Neural cell (in vitro differentiated cells): ENCODE results near the gene GRID1. TPM values are rescaled to one million over a fixed set of nuclear protein-coding genes. Genes with fewer than 3 reads are reported as not detected.

Experiments
- H2AFZ ChIP-seq: fragments of 200-600, 300-800 bp; sonication (generic), shearing (Covaris generic); 2 replicates; pipeline ENCODE4 v1.6.0; 2014; ENCODE audit warnings: low read depth, mild to moderate bottlenecking, antibody characterized with exemption, low read length, moderate library complexity
- H3F3A ChIP-seq: fragments of 200-600 bp; shearing (Covaris generic); 2 replicates; pipeline ENCODE4 v1.6.1; 2016; ENCODE audit warnings: mild to moderate bottlenecking, moderate library complexity, mixed read lengths, antibody characterized with exemption, low read length; ENCODE audit not compliant: insufficient read depth, poor library complexity, severe bottlenecking
- H3K27ac ChIP-seq: fragments of 200-600, 300-800 bp; sonication (generic), shearing (Covaris generic); 2 replicates; pipeline ENCODE4 v1.5.1; 2014; ENCODE audit warnings: mild to moderate bottlenecking, low read length, moderate library complexity
- H3K27me3 ChIP-seq: fragments of 300-800, 200-600 bp; sonication (generic), shearing (Covaris generic); 2 replicates; pipeline ENCODE4 v1.6.0; 2014; ENCODE audit warnings: mild to moderate bottlenecking, low read depth, low read length, moderate library complexity; ENCODE audit not compliant: insufficient read depth
- H3K36me3 ChIP-seq: fragments of 300-800, 200-600 bp; sonication (generic), shearing (Covaris generic); 2 replicates; pipeline ENCODE4 v1.5.1; 2014; ENCODE audit warnings: mild to moderate bottlenecking, antibody characterized with exemption, low read length, moderate library complexity; ENCODE audit not compliant: insufficient read depth
- H3K4me2 ChIP-seq: fragments of 300-800, 200-600 bp; sonication (generic), shearing (Covaris generic); 2 replicates; pipeline ENCODE4 v1.6.0; 2014; ENCODE audit warnings: mild to moderate bottlenecking, low read length
- H3K4me3 ChIP-seq: fragments of 300-800, 200-600 bp; sonication (generic), shearing (Covaris generic); 2 replicates; pipeline ENCODE4 v1.5.1; 2014; ENCODE audit warnings: mild to moderate bottlenecking, low read length, moderate library complexity
- H3K79me2 ChIP-seq: fragments of 200-600 bp; shearing (Covaris generic); replicated peaks from 2 replicates; pipeline ENCODE4 v1.6.0; 2014; ENCODE audit warnings: mild to moderate bottlenecking, low read length, moderate library complexity; ENCODE audit not compliant: insufficient read depth
- H3K9ac ChIP-seq: fragments of 300-800, 200-600 bp; sonication (generic), shearing (Covaris generic); 2 replicates; pipeline ENCODE4 v1.6.1; 2016; ENCODE audit warnings: mild to moderate bottlenecking, low read length, mixed read lengths
- H3K9me2 ChIP-seq: fragments of 200-600 bp; shearing (Covaris generic); 2 replicates; pipeline ENCODE4 v1.6.1; 2016; ENCODE audit warnings: mild to moderate bottlenecking, low read length, mixed read lengths; ENCODE audit not compliant: insufficient read depth
- H3K9me3 ChIP-seq: fragments of 200-600, 300-800 bp; sonication (generic), shearing (Covaris generic); 2 replicates; pipeline ENCODE4 v1.6.1; 2016; ENCODE audit warnings: mild to moderate bottlenecking, mixed run types, low read length, moderate library complexity, mixed read lengths
- H4K20me1 ChIP-seq: fragments of 200-600 bp; shearing (Covaris generic); 2 replicates; pipeline ENCODE4 v1.6.1; 2016; ENCODE audit warnings: mild to moderate bottlenecking, mixed run types; ENCODE audit not compliant: insufficient read depth
- EP300 ChIP-seq: fragments of 450-650 bp; conservative IDR thresholded peaks from 2 replicates; pipeline ENCODE4 v1.6.1; 2014; ENCODE audit warnings: antibody characterized with exemption, mild to moderate bottlenecking, moderate library complexity; ENCODE audit not compliant: poor library complexity, severe bottlenecking
- EZH2 ChIP-seq: fragments of 200-600, 300-800 bp; shearing (Covaris generic), sonication (generic); IDR thresholded peaks from 2 replicates; pipeline ENCODE4 v1.6.1; 2014; ENCODE audit warnings: antibody characterized with exemption, low read length, borderline replicate concordance, mild to moderate bottlenecking; ENCODE audit not compliant: insufficient read depth, poor library complexity, severe bottlenecking
- MXI1 ChIP-seq: fragments of 450-650 bp; conservative IDR thresholded peaks from 2 replicates; pipeline ENCODE4 v1.6.1; 2014; ENCODE audit warnings: antibody characterized with exemption, mild to moderate bottlenecking; ENCODE audit not compliant: poor library complexity, severe bottlenecking
- POLR2AphosphoS5 ChIP-seq: IDR thresholded peaks from 2 replicates; pipeline ENCODE4 v1.6.1; 2012
- RAD21 ChIP-seq: fragments of 450-650 bp; conservative IDR thresholded peaks from 2 replicates; pipeline ENCODE4 v1.6.1; 2014; ENCODE audit warnings: antibody characterized with exemption, mild to moderate bottlenecking, moderate library complexity
- SMC3 ChIP-seq: fragments of 450-650 bp; conservative IDR thresholded peaks from 2 replicates; pipeline ENCODE4 v1.6.1; 2014; ENCODE audit warnings: antibody characterized with exemption, mild to moderate bottlenecking, moderate library complexity; ENCODE audit not compliant: poor library complexity
- TAF1 ChIP-seq: IDR thresholded peaks from 2 replicates; pipeline ENCODE4 v1.6.1; 2012; ENCODE audit warnings: low read depth
- polyA plus RNA-seq: library from polyadenylated mRNA; depleted of rRNA; stranded (reverse); fragments of >200 nt; gene quantifications from 2 replicates; pipeline ENCODE4 v1.2.3, GENCODE V29; 2014
- TF ChIP-seq, protein P1 (sequence below): fragments of 450-650 bp; IDR thresholded peaks from 2 replicates; pipeline ENCODE4 v1.5.1; 2014; ENCODE audit warnings: antibody characterized with exemption, mild to moderate bottlenecking, moderate library complexity; ENCODE audit not compliant: poor library complexity, severe bottlenecking
- TF ChIP-seq, protein P2 (sequence below): IDR thresholded peaks from 2 replicates; pipeline ENCODE4 v1.6.1; 2012; ENCODE audit warnings: borderline replicate concordance

GRID1 gene
- polyA plus RNA-seq, 1 donor from 2014 or later: 7.3 TPM

DNA sequence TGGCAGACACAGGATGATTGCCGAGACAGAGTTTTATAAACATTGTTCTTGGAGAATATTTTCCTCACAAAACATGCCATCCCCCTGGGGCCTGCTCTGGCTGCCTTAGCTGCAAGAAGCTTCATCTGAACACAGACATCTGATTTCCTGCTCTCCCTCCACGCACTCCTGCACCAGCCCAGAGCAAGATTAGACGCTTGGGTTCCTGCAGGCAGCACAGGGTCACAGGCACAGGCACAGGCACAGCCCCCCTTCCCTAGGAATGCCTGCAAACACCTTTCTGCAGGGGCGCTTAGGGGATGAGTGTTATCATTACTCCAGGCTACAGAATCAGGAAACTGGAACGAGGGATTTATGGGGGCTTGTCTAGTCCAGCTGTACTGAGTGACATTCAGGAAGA is 450.3 kb downstream of the GRID1 start:
- Histone ChIP-seq H3K4me3 (no peak overlapping the region), H3K4me2 (no peak overlapping the region), H3K9me2 (no peaks in the 10 kb centered on the region), H3K9ac (no peak overlapping the region), H3K79me2 (no peaks in the 10 kb centered on the region), H3F3A (no peaks in the 10 kb centered on the region), H4K20me1 (no peaks in the 10 kb centered on the region), H3K36me3 (no peaks in the 10 kb centered on the region), H2AFZ (no peak overlapping the region), H3K27me3 (no peaks in the 10 kb centered on the region), H3K27ac (no peak overlapping the region), H3K9me3 (no peaks in the 10 kb centered on the region)
- TF ChIP-seq SMC3 (no peak), TAF1 (no peak), MXI1 (no peak), EP300 (no peak), RAD21 (no peak), POLR2AphosphoS5 (no peak), EZH2 (no peak)
- TF ChIP-seq, protein P1, sequence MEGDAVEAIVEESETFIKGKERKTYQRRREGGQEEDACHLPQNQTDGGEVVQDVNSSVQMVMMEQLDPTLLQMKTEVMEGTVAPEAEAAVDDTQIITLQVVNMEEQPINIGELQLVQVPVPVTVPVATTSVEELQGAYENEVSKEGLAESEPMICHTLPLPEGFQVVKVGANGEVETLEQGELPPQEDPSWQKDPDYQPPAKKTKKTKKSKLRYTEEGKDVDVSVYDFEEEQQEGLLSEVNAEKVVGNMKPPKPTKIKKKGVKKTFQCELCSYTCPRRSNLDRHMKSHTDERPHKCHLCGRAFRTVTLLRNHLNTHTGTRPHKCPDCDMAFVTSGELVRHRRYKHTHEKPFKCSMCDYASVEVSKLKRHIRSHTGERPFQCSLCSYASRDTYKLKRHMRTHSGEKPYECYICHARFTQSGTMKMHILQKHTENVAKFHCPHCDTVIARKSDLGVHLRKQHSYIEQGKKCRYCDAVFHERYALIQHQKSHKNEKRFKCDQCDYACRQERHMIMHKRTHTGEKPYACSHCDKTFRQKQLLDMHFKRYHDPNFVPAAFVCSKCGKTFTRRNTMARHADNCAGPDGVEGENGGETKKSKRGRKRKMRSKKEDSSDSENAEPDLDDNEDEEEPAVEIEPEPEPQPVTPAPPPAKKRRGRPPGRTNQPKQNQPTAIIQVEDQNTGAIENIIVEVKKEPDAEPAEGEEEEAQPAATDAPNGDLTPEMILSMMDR: no peak
- TF ChIP-seq, protein P2, sequence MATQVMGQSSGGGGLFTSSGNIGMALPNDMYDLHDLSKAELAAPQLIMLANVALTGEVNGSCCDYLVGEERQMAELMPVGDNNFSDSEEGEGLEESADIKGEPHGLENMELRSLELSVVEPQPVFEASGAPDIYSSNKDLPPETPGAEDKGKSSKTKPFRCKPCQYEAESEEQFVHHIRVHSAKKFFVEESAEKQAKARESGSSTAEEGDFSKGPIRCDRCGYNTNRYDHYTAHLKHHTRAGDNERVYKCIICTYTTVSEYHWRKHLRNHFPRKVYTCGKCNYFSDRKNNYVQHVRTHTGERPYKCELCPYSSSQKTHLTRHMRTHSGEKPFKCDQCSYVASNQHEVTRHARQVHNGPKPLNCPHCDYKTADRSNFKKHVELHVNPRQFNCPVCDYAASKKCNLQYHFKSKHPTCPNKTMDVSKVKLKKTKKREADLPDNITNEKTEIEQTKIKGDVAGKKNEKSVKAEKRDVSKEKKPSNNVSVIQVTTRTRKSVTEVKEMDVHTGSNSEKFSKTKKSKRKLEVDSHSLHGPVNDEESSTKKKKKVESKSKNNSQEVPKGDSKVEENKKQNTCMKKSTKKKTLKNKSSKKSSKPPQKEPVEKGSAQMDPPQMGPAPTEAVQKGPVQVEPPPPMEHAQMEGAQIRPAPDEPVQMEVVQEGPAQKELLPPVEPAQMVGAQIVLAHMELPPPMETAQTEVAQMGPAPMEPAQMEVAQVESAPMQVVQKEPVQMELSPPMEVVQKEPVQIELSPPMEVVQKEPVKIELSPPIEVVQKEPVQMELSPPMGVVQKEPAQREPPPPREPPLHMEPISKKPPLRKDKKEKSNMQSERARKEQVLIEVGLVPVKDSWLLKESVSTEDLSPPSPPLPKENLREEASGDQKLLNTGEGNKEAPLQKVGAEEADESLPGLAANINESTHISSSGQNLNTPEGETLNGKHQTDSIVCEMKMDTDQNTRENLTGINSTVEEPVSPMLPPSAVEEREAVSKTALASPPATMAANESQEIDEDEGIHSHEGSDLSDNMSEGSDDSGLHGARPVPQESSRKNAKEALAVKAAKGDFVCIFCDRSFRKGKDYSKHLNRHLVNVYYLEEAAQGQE: no peak

DNA sequence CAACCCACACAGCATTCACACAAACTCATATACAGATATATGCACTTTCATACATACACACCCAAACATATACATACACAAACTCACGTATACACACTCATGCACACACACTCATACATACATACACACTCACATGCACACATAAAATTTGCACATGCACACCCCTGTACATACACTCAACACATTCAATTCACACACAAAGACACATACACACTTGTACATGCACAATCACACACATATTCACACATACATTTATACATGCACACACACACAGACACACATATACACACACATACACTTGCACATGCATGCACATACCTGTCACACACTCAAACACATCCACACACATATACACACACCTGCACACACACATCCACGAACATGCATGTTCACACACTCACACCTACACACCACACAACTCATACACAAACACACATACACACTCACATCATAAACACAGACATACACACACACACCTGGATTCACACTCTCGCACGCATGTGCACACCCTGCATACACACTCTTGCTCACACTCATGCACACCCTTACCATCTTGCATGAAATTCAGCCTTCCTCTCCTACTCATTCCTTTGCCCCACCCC is 451.2 kb downstream of the GRID1 start:
- no peaks in the 10 kb centered on the region for H3K36me3 ChIP-seq
- H3K4me3 ChIP-seq: no peak overlapping the region
- no peaks in the 10 kb centered on the region for H4K20me1 ChIP-seq
- H3F3A ChIP-seq: no peaks in the 10 kb centered on the region
- H3K9ac ChIP-seq: no peak overlapping the region
- no peaks in the 10 kb centered on the region for H3K9me2 ChIP-seq
- H3K27me3 ChIP-seq: no peaks in the 10 kb centered on the region
- H3K4me2 ChIP-seq: no peak overlapping the region
- no peak overlapping the region for H2AFZ ChIP-seq
- no peaks in the 10 kb centered on the region for H3K79me2 ChIP-seq
- no peak for TF ChIP-seq EZH2
- TF ChIP-seq SMC3: no peak
- no peak for TF ChIP-seq EP300
- TF ChIP-seq TAF1: no peak
- no peak for TF ChIP-seq POLR2AphosphoS5
- TF ChIP-seq, protein P1: no peak
- TF ChIP-seq MXI1: no peak
- TF ChIP-seq, protein P2: no peak
- TF ChIP-seq RAD21: no peak
- H3K27ac ChIP-seq: no peak overlapping the region
- H3K9me3 ChIP-seq: no peaks in the 10 kb centered on the region
